Mesodermal cell (in vitro differentiated cells): ENCODE results near the gene ATF2.
"Not testable (repeated sequence)": the region's sequence is repeated elsewhere in the genome, so short reads cannot be mapped to it uniquely, and the experiment has no call there.

ENCODE experiments used
- H3K27ac ChIP-seq: 2 replicates; pipeline ENCODE4 v1.7.0; 2013; ENCODE audit warnings: mild to moderate bottlenecking, low read depth, low read length, moderate library complexity; ENCODE audit not compliant: severe bottlenecking
- H3K36me3 ChIP-seq: 2 replicates; pipeline ENCODE4 v1.7.1; 2013; ENCODE audit warnings: mild to moderate bottlenecking, low read length, moderate library complexity; ENCODE audit not compliant: control insufficient read depth, insufficient read depth
- H3K4me1 ChIP-seq: one replicate; pipeline ENCODE4 v1.7.1; 2013; ENCODE audit warnings: mild to moderate bottlenecking, low read length; ENCODE audit not compliant: insufficient read depth, control insufficient read depth, poor library complexity, severe bottlenecking
- H3K4me3 ChIP-seq: 2 replicates; pipeline ENCODE4 v1.7.0; 2013; ENCODE audit warnings: low read length, control low read depth, mild to moderate bottlenecking; ENCODE audit not compliant: insufficient read depth, poor library complexity, severe bottlenecking; ENCODE audit errors: extremely low read depth
- H3K9me3 ChIP-seq: 2 replicates; pipeline ENCODE4 v1.7.1; 2013; ENCODE audit warnings: mild to moderate bottlenecking, low read length, moderate library complexity; ENCODE audit not compliant: control insufficient read depth
- WGBS, 2 experiments: methylation state at CpG; one replicate each; pipeline ENCODE4 v1.1.5; 2013; ENCODE audit warnings: missing lambda C conversion rate in 2 of 2; ENCODE audit not compliant: insufficient coverage in 2 of 2; 5-methylcytosine and 5-hydroxymethylcytosine counted together

ATF2 gene

GRCh38 chr2:175097297-175097696 lies 70.7 kb downstream of the ATF2 start:
- H3K9me3 ChIP-seq, result no peaks in the 10 kb centered on the region
- H3K36me3 ChIP-seq, result peaks cover 65% of the 10 kb centered on the region
- H3K4me3 ChIP-seq, result no peak overlapping the region
- 100% methylated on average over 1 of the region's 5 CpGs for WGBS, 2 experiments
- H3K27ac ChIP-seq, result no peak overlapping the region
- H3K4me1 ChIP-seq, result no peaks in the 10 kb centered on the region

GRCh38 chr2:175084117-175084516 lies 83.9 kb downstream of the ATF2 start:
- H3K9me3 ChIP-seq, H3K27ac ChIP-seq, H3K4me3 ChIP-seq, H3K4me1 ChIP-seq: not testable (repeated sequence)
- WGBS, 2 experiments, result no CpG with 5 or more reads among the region's 4 CpGs
- peaks cover 47% of the 10 kb centered on the region for H3K36me3 ChIP-seq

- Histone ChIP-seq H3K36me3 (peaks cover 44% of the 10 kb centered on the region), H3K27ac (no peak overlapping the region), H3K9me3 (no peaks in the 10 kb centered on the region), H3K4me1 (no peaks in the 10 kb centered on the region), H3K4me3 (no peak overlapping the region)
- 83 to 100% methylated on average over 1 of the region's 3 CpGs for WGBS, 2 experiments
These were observed 87.5 kb downstream of the ATF2 start for GRCh38 chr2:175080479-175080878.

DNA sequence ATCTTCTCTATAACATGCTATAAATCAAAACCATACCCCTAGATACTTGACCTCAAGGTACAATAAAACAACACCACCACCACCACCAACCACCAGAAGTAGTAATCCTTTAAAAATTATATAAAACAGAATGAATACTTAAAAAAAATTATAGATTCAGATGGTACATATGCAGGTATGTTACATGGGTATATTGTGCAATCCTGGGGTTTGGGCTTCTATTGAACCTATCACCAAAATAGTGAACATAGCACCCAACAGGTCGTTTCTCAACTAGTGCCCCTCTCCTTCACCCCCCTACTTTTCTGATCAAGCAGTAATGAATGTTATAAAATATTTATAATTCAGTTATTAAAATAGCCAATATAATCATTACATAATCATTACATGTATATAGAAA lies 91.7 kb downstream of the ATF2 start:
- H3K9me3 ChIP-seq, result no peaks in the 10 kb centered on the region
- no peak overlapping the region for H3K4me3 ChIP-seq
- no peaks in the 10 kb centered on the region for H3K4me1 ChIP-seq
- H3K36me3 ChIP-seq, result peaks cover 46% of the 10 kb centered on the region
- H3K27ac ChIP-seq, result no peak overlapping the region
- no CpG with 5 or more reads among the region's 1 CpG for WGBS, 2 experiments

GRCh38 chr2:175074478-175074877 lies 93.5 kb downstream of the ATF2 start:
- Histone ChIP-seq H3K9me3 (no peaks in the 10 kb centered on the region), H3K27ac (no peak overlapping the region), H3K4me1 (no peaks in the 10 kb centered on the region), H3K36me3 (peaks cover 48% of the 10 kb centered on the region), H3K4me3 (no peak overlapping the region)
- 67 to 89% methylated on average over 2 to 4 of the region's 6 CpGs for WGBS, 2 experiments

- Histone ChIP-seq H3K4me1 (no peaks in the 10 kb centered on the region), H3K9me3 (no peaks in the 10 kb centered on the region), H3K36me3 (peaks cover 40% of the 10 kb centered on the region), H3K27ac (no peak overlapping the region), H3K4me3 (no peak overlapping the region)
- WGBS, 2 experiments, result 100% methylated on average over 1 of the region's 1 CpG; no CpG with 5 or more reads in 1 of the 2 experiments
These were observed 99.5 kb downstream of the ATF2 start for GRCh38 chr2:175068534-175068933.

DNA sequence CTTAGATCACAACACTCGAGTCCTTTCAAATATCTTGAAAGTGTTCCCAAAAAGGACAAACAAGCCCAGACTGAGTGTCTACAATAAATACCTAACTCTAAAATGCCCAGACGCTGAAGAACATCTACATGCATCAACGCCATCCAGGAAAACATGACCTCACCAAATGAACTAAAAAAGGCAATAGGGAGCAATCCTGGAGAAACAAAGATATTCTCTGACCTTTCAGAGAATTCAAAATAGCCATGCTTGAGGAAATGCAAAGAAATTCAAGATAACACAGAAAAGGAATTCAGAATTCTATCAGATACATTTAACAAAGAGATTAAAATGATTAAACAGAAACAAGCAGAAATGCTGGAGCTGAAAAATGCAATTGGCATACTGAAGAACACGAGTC lies 101.6 kb downstream of the ATF2 start:
- H3K36me3 ChIP-seq, result peaks cover 35% of the 10 kb centered on the region
- 88 to 96% methylated on average over 2 of the region's 4 CpGs for WGBS, 2 experiments

DNA sequence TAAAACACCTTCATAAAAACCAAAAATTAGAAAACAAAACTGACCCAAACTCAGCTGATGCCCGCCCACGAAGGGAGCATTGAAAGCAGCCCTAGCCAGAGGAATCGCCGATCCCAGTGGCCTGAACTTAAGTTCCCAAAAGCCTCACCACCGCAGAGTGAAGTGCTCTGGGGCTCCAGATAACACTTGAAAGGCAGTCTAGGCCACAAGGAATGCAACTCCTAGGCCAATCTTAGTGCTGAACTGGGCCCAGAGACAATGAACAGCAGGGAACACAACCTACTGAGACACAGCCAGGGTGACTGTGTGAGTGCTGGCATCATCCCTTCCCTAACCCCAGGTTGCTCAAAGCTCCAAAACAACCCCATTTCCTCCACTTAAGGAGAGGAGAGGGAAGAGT lies 103.2 kb downstream of the ATF2 start:
- no peaks in the 10 kb centered on the region for H3K9me3 ChIP-seq
- H3K4me3 ChIP-seq, result no peak overlapping the region
- H3K36me3 ChIP-seq, result peaks cover 28% of the 10 kb centered on the region
- 90 to 96% methylated on average over 5 of the region's 5 CpGs for WGBS, 2 experiments
- no peak overlapping the region for H3K27ac ChIP-seq
- no peaks in the 10 kb centered on the region for H3K4me1 ChIP-seq

More for the DNA sequence above, 101.6 kb downstream of the ATF2 start:
- H3K9me3 ChIP-seq, result no peaks in the 10 kb centered on the region
- H3K4me1 ChIP-seq, result no peaks in the 10 kb centered on the region
- H3K27ac ChIP-seq, result no peak overlapping the region
- no peak overlapping the region for H3K4me3 ChIP-seq

GRCh38 chr2:175063741-175064140 lies 104.3 kb downstream of the ATF2 start:
- peaks cover 34% of the 10 kb centered on the region for H3K36me3 ChIP-seq
- no peaks in the 10 kb centered on the region for H3K4me1 ChIP-seq
- H3K27ac ChIP-seq, result no peak overlapping the region
- WGBS, 2 experiments, result 90 to 100% methylated on average over 2 of the region's 2 CpGs
- no peaks in the 10 kb centered on the region for H3K9me3 ChIP-seq
- H3K4me3 ChIP-seq, result no peak overlapping the region

DNA sequence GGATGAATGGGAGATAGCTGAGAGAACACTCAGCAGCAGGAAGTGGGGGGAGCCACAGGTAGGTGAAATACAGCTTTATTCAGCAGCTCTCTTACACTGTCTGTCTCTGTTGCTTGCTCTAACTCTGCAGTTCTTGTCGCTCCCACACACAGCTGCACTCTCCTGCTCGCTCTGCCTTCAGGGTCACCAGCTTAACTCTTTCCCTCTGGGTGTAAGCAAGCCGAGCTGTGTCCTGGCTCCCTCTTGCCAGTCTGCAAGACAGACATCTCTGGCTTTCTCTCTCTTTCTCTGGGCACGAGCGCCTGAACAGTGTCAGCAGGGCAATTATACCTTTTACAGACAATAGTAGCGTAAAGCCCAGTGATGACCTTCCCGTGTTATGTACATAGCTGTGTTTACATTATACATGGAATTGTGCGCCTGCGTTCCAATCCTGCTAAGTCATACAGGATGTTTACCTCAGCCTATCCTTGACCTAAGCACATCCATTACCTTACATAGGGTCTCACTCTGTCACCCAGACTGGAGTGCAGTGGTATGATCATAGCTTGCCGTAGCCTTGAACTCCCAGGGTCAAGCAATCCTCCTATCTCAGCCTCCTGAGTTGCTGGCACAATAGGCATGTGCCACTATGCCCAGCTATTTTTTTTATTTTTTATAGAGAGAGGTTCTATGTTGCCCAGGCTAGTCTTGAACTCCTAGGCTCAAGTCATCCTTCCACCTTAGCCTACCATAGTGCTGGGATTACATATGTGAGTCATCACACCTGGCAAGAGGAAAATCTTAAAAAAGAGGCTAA lies 105.0 kb downstream of the ATF2 start:
- Histone ChIP-seq H3K4me3 (no peak overlapping the region), H3K36me3 (peaks cover 35% of the 10 kb centered on the region), H3K9me3 (no peaks in the 10 kb centered on the region), H3K4me1 (no peaks in the 10 kb centered on the region), H3K27ac (no peak overlapping the region)
- WGBS, 2 experiments, result 92 to 99% methylated on average over 8 to 10 of the region's 10 CpGs

- 42 to 60% methylated on average over 3 of the region's 5 CpGs for whole genome bisulfite sequencing, 2 experiments
- Histone ChIP-seq H3K4me3 (no peak overlapping the region), H3K27ac (no peak overlapping the region)
These were observed 110.8 kb downstream of the ATF2 start for GRCh38 chr2:175057078-175057685.

More at GRCh38 chr2:175057078-175057685, 110.8 kb downstream of the ATF2 start:
- no peaks in the 10 kb centered on the region for H3K4me1 ChIP-seq
- H3K36me3 ChIP-seq, result peaks cover 12% of the 10 kb centered on the region
- H3K9me3 ChIP-seq, result no peaks in the 10 kb centered on the region
